Thyroid gland (tissue), 4 donors: Measurements from ENCODE around the gene FTSJ1. TPM values are rescaled to one million over a fixed set of nuclear protein-coding genes. Genes with fewer than 3 reads are reported as not detected.

Experiments
- DNase-seq, 2 donors: peaks; one replicate each; pipeline ENCODE4 v3.0.0-alpha.2; 2019
- H3K27ac ChIP-seq, 3 donors: fragments of 200-600 bp; sonication (generic); 1 replicate in 2 of 3; 2 replicates in 1 of 3; pipeline ENCODE4 v1.5.1; 2016 to 2019; ENCODE audit warnings: mild to moderate bottlenecking in 1 of 3, moderate library complexity in 1 of 3
- H3K27me3 ChIP-seq: fragments of 200-600 bp; sonication (generic); one replicate; pipeline ENCODE4 v1.5.1; 2019
- H3K36me3 ChIP-seq, 2 donors: fragments of 200-600 bp; sonication (generic); one replicate each; pipeline ENCODE4 v1.5.1; 2016 to 2019
- H3K4me1 ChIP-seq, 2 donors: fragments of 200-600 bp; sonication (generic); one replicate each; pipeline ENCODE4 v1.5.1; 2017 to 2019
- H3K4me3 ChIP-seq, 3 donors: fragments of 200-600 bp; sonication (generic); replicated peaks in 1 of 3; 1 replicate in 2 of 3; 2 replicates in 1 of 3; pipeline ENCODE4 v1.5.1; 2016; ENCODE audit warnings: mild to moderate bottlenecking in 1 of 3
- H3K9me3 ChIP-seq: fragments of 200-600 bp; sonication (generic); one replicate; pipeline ENCODE4 v1.5.1; 2017
- CTCF ChIP-seq, 6 experiments: fragments of 200-600 bp in 3 of 6; fragments of 450-650 bp in 3 of 6; sonication (generic) in 3 of 6; IDR thresholded peaks; one replicate each; pipeline ENCODE4 v1.5.1; 2016 to 2019; ENCODE audit warnings: antibody characterized with exemption in 6 of 6, mild to moderate bottlenecking in 2 of 6, inconsistent platforms in 1 of 6, moderate library complexity in 1 of 6
- POLR2A ChIP-seq, 2 donors: fragments of 450-650 bp; IDR thresholded peaks; one replicate each; pipeline ENCODE4 v1.6.1; 2017; ENCODE audit warnings: antibody characterized with exemption in 2 of 2, mild to moderate bottlenecking in 2 of 2, moderate library complexity in 1 of 2
- WGBS, 2 donors: methylation state at CpG; one replicate each; pipeline ENCODE4 v1.1.5; 2017; 5-methylcytosine and 5-hydroxymethylcytosine counted together
- intact Hi-C: fragments of 100-400 bp; cut with DNase I; formaldehyde crosslinking; loops from one replicate; pipeline ENCODE4 v1.15.1; 2023
- total RNA-seq, 4 donors: library from RNA; depleted of rRNA; stranded (reverse); fragments of >200 nt; gene quantifications; one replicate each; pipeline ENCODE4 v1.2.3, GENCODE V29; 2016

FTSJ1 gene
- total RNA-seq, 4 donors from 2014 or later, result 45.9 to 64.9 (median 62.5) TPM

- WGBS, 2 donors, result 95 to 96% methylated on average over 3 of the region's 3 CpGs
- H3K4me3 ChIP-seq, result no peak overlapping the region
- H3K27me3 ChIP-seq, result no peaks in the 10 kb centered on the region
- peaks cover 5 to 12% of the 10 kb centered on the region in 2 donors for H3K36me3 ChIP-seq
- H3K27ac ChIP-seq, result no peak overlapping the region
- DNase-seq, result no peak
- H3K4me1 ChIP-seq, result peaks cover 0 to 2% of the 10 kb centered on the region in 2 donors
- no peak for TF ChIP-seq CTCF (IDR thresholded peaks at IDR 0.05)
- no peak for TF ChIP-seq POLR2A (IDR thresholded peaks at IDR 0.05)
- no peaks in the 10 kb centered on the region for H3K9me3 ChIP-seq
- intact Hi-C loops, result no loop called here
These were observed 4.1 kb downstream of the FTSJ1 start for GRCh38 chrX:48480142-48480541.

DNA sequence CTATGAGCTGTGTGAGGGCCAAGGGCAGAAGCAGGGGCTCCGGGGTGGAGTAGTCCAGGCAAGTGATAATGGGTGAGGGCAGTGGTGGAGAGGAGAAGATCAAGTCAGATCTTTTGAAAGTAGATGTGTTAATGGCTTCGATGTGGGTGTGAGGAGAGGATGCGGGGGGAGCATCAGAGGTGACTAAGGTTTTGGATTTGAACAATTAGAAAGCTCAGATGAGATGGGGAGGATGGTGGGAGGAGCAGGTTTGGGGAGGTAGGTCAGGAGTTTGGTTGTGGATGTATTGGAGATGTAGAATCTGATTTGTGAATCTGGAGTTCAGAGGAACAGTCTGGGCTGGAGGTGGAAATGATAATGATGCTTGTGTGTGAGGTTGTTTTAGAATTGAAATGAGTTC lies 4.6 kb downstream of the FTSJ1 start:
- 89 to 92% methylated on average over 3 of the region's 3 CpGs for WGBS, 2 donors
- no peak for DNase-seq

DNA sequence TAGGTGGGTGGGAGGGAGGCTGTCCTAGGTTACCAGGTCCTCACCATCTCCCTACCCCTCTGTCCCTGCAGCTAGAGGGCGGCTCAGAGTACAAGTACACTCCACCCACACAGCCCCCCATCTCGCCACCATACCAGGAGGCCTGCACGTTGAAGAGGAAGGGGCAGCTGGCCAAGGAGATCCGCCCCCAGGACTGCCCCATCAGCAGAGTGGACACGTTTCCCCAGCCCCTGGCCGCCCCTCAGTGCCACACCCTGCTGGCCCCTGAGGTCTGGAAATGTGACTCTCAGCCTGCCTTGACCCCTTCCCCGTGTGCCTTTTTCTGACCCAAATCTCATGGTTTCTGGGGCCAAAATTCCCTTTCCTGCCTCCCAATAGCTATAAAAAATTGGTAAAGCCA lies 6.5 kb downstream of the FTSJ1 start:
- no peaks in the 10 kb centered on the region for H3K27me3 ChIP-seq
- peaks cover 5 to 12% of the 10 kb centered on the region in 2 donors for H3K36me3 ChIP-seq
- no peak overlapping the region for H3K27ac ChIP-seq
- no peaks in the 10 kb centered on the region for H3K9me3 ChIP-seq
- TF ChIP-seq CTCF (IDR thresholded peaks at IDR 0.05) (no peak), POLR2A (IDR thresholded peaks at IDR 0.05) (no peak)
- intact Hi-C loops, result no loop called here
- 78 to 85% methylated on average over 6 to 7 of the region's 7 CpGs for WGBS, 2 donors
- no peaks in the 10 kb centered on the region for H3K4me1 ChIP-seq
- no peak for DNase-seq
- H3K4me3 ChIP-seq, result no peak overlapping the region

More for the DNA sequence above, 4.6 kb downstream of the FTSJ1 start:
- Histone ChIP-seq H3K4me3 (no peak overlapping the region), H3K36me3 (peaks cover 5 to 12% of the 10 kb centered on the region in 2 donors), H3K27ac (no peak overlapping the region), H3K27me3 (no peaks in the 10 kb centered on the region), H3K9me3 (no peaks in the 10 kb centered on the region), H3K4me1 (no peaks in the 10 kb centered on the region)
- TF ChIP-seq POLR2A (IDR thresholded peaks at IDR 0.05), result no peak
- intact Hi-C loops, result no loop called here

GRCh38 chrX:48487362-48487798 lies 11.4 kb downstream of the FTSJ1 start:
- H3K27ac ChIP-seq, result no peak overlapping the region
- no peaks in the 10 kb centered on the region for H3K27me3 ChIP-seq
- intact Hi-C loops, result no loop called here
- no peak for DNase-seq
- no peaks in the 10 kb centered on the region for H3K4me1 ChIP-seq
- no peak overlapping the region for H3K4me3 ChIP-seq
- no peaks in the 10 kb centered on the region for H3K9me3 ChIP-seq
- WGBS, 2 donors, result 91% methylated on average over 4 of the region's 10 CpGs; no CpG with 5 or more reads in 1 of the 2 donors
- TF ChIP-seq POLR2A (IDR thresholded peaks at IDR 0.05), result no peak
- TF ChIP-seq CTCF (IDR thresholded peaks at IDR 0.05), result no peak
- H3K36me3 ChIP-seq, result peaks cover 0 to 3% of the 10 kb centered on the region in 2 donors

DNA sequence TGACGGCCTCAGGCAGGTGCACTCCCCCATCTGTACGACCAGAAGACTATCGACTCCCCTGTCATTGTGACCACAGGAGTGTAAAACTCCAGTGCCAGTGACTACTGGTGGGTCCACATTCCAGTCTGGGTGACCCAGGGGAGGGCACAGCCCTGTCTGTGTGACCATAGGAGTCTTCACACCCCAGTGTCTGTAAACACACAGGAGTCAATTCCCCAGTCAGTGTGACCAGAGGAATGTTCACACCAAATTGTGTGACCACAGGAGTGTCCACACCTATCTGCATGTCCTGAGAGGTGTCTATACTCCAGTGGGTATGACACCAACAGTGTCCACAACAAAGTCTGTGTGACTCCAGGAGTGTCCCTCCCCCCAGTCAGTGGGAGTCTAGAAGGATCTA lies 12.0 kb downstream of the FTSJ1 start:
- Histone ChIP-seq H3K9me3 (no peaks in the 10 kb centered on the region), H3K27ac (no peak overlapping the region), H3K36me3 (no peaks in the 10 kb centered on the region), H3K4me1 (no peaks in the 10 kb centered on the region), H3K27me3 (no peaks in the 10 kb centered on the region), H3K4me3 (no peak overlapping the region)
- intact Hi-C loops, result no loop called here
- TF ChIP-seq POLR2A (IDR thresholded peaks at IDR 0.05) (no peak), CTCF (IDR thresholded peaks at IDR 0.05) (no peak)
- no peak for DNase-seq
- WGBS, 2 donors, result no CpG with 5 or more reads among the region's 3 CpGs

DNA sequence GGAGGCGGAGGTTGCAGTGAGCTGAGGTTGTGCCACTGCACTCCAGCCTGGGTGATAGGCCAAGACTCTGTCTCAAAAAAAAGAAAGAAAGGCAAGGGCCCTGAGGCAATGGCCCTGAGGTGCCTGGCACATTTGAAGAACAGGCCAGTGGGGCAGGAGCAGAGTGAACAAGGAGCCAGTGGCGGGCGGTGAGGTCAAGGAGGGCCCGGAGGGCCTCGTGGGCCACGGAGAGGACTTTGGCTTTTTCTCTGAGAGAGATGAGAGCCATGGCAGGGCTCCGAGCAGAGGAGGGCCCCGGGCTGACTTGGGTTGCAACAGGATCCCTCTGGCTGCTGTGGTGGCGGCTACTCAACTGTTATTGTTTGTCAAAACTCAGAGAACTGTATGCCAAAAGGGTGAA lies 13.3 kb downstream of the FTSJ1 start:
- H3K36me3 ChIP-seq, result no peaks in the 10 kb centered on the region
- no peak for DNase-seq
- H3K4me1 ChIP-seq, result no peaks in the 10 kb centered on the region
- no peaks in the 10 kb centered on the region for H3K27me3 ChIP-seq
- intact Hi-C loops, result no loop called here
- WGBS, 2 donors, result 92 to 93% methylated on average over 8 to 9 of the region's 9 CpGs
- no peak overlapping the region for H3K27ac ChIP-seq
- TF ChIP-seq POLR2A (IDR thresholded peaks at IDR 0.05) (no peak), CTCF (IDR thresholded peaks at IDR 0.05) (no peak)
- H3K4me3 ChIP-seq, result no peak overlapping the region
- H3K9me3 ChIP-seq, result no peaks in the 10 kb centered on the region
